DOHH2 (cell line): Measurements from ENCODE around the gene OR10V1.

Experiments used
- H3F3A ChIP-seq: fragments of 200-600 bp; sonication (generic), shearing (Covaris generic); 2 replicates; pipeline ENCODE4 v1.6.0; 2016; ENCODE audit warnings: antibody characterized with exemption, mild to moderate bottlenecking; ENCODE audit not compliant: control insufficient read depth, insufficient read depth
- H3K27ac ChIP-seq: fragments of 200-600 bp; sonication (generic); 2 replicates; pipeline ENCODE4 v1.5.1; 2014; ENCODE audit warnings: low read depth, mild to moderate bottlenecking, low read length, moderate library complexity
- H3K27me3 ChIP-seq: fragments of 200-600 bp; sonication (generic); 2 replicates; pipeline ENCODE4 v1.6.1; 2014; ENCODE audit warnings: mild to moderate bottlenecking, low read length, mixed read lengths; ENCODE audit not compliant: control insufficient read depth
- H3K36me3 ChIP-seq: fragments of 200-600 bp; sonication (generic); 2 replicates; pipeline ENCODE4 v1.6.1; 2014; ENCODE audit warnings: mild to moderate bottlenecking, low read length, moderate library complexity, mixed read lengths; ENCODE audit not compliant: control insufficient read depth
- H3K4me1 ChIP-seq: fragments of 200-600 bp; sonication (generic); 2 replicates; pipeline ENCODE4 v1.6.1; 2014; ENCODE audit warnings: mild to moderate bottlenecking, low read length, mixed read lengths; ENCODE audit not compliant: control insufficient read depth
- H3K4me2 ChIP-seq: fragments of 200-600 bp; sonication (generic); 2 replicates; pipeline ENCODE4 v1.6.0; 2014; ENCODE audit warnings: mild to moderate bottlenecking, low read length, moderate library complexity
- H3K4me3 ChIP-seq: fragments of 200-600 bp; sonication (generic); 2 replicates; pipeline ENCODE4 v1.5.1; 2014; ENCODE audit warnings: mild to moderate bottlenecking, low read length, mixed read lengths
- H3K79me2 ChIP-seq: fragments of 200-600 bp; sonication (generic); 2 replicates; pipeline ENCODE4 v1.6.1; 2014; ENCODE audit warnings: mild to moderate bottlenecking, low read length, mixed read lengths; ENCODE audit not compliant: control insufficient read depth
- H3K9me2 ChIP-seq: fragments of 200-600 bp; sonication (generic); replicated peaks from 2 replicates; pipeline ENCODE4 v1.6.1; 2014; ENCODE audit warnings: mild to moderate bottlenecking, low read length, mixed read lengths; ENCODE audit not compliant: control insufficient read depth
- H3K9me3 ChIP-seq: fragments of 200-600 bp; sonication (generic); 2 replicates; pipeline ENCODE4 v1.6.1; 2014; ENCODE audit warnings: antibody characterized with exemption, low read length, mixed read lengths; ENCODE audit not compliant: control insufficient read depth, insufficient read depth
- H4K20me1 ChIP-seq: fragments of 200-600 bp; sonication (generic); 2 replicates; pipeline ENCODE4 v1.6.0; 2014; ENCODE audit warnings: low read depth, mild to moderate bottlenecking, antibody characterized with exemption, low read length, moderate library complexity; ENCODE audit not compliant: control insufficient read depth, insufficient read depth
- EZH2phosphoT487 ChIP-seq: fragments of 200-600 bp; sonication (generic); IDR thresholded peaks from 2 replicates; pipeline ENCODE4 v1.6.1; 2017; ENCODE audit warnings: borderline replicate concordance, mild to moderate bottlenecking, antibody characterized with exemption, low read length, moderate library complexity, mixed read lengths
- TF ChIP-seq, protein P1 (sequence below): fragments of 200-600 bp; sonication (generic); IDR thresholded peaks from one replicate; pipeline ENCODE4 v1.5.1; 2014; ENCODE audit warnings: antibody characterized with exemption, mild to moderate bottlenecking, low read depth, low read length; ENCODE audit not compliant: poor library complexity, severe bottlenecking

The OR10V1 gene

DNA sequence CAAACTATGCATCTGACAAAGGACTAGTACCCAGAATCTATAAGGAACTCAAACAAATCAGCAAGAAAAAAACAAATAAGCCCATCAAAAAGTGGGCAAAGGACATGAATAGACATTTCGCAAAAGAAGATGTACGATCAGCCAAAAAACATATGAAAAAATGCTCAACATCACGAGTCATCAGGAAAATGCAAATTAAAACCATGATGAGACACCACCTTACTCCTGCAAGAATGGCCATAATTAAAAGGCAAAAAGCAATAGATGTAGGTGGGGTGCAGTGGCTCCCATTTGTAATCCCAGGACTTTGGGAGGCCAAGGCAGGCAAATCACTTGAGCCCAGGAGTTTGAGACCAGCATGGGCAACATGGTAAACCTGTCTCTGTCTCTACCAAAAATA is 10.4 kb upstream of the OR10V1 start:
- Histone ChIP-seq H3K9me3 (no peaks in the 10 kb centered on the region), H3K79me2 (no peaks in the 10 kb centered on the region), H3K4me3 (no peak overlapping the region), H3K4me2 (no peak overlapping the region), H4K20me1 (no peaks in the 10 kb centered on the region), H3K4me1 (no peaks in the 10 kb centered on the region), H3K9me2 (no peaks in the 10 kb centered on the region), H3K36me3 (no peaks in the 10 kb centered on the region), H3F3A (no peaks in the 10 kb centered on the region), H3K27ac (no peak overlapping the region), H3K27me3 (peaks cover 3% of the 10 kb centered on the region; the same call in 1 of the 2 replicates)
- TF ChIP-seq, protein P1, sequence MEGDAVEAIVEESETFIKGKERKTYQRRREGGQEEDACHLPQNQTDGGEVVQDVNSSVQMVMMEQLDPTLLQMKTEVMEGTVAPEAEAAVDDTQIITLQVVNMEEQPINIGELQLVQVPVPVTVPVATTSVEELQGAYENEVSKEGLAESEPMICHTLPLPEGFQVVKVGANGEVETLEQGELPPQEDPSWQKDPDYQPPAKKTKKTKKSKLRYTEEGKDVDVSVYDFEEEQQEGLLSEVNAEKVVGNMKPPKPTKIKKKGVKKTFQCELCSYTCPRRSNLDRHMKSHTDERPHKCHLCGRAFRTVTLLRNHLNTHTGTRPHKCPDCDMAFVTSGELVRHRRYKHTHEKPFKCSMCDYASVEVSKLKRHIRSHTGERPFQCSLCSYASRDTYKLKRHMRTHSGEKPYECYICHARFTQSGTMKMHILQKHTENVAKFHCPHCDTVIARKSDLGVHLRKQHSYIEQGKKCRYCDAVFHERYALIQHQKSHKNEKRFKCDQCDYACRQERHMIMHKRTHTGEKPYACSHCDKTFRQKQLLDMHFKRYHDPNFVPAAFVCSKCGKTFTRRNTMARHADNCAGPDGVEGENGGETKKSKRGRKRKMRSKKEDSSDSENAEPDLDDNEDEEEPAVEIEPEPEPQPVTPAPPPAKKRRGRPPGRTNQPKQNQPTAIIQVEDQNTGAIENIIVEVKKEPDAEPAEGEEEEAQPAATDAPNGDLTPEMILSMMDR: no peak
- TF ChIP-seq EZH2phosphoT487: no peak

DNA sequence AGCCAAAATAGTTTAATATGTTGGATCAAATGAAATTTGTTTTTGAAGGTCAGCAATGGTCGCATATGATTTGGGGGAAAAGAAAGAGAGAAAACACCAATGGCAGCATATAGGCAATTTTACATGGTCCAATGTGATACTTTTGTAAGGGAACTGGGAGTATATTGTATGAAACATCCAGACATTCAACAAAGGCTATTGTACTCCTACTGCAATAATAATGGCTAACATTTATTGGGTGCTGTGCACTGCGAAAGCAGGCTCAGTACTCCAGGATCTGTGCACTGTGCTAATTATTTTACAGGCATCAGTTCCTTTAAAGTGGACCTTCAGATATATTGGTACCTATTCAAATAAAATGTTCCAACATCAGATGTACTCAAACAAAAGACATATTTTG is 5.9 kb upstream of the OR10V1 start:
- Histone ChIP-seq H3K79me2 (no peaks in the 10 kb centered on the region), H3F3A (no peaks in the 10 kb centered on the region), H3K27ac (no peak overlapping the region), H3K4me2 (no peak overlapping the region), H3K4me1 (no peaks in the 10 kb centered on the region), H3K9me3 (no peaks in the 10 kb centered on the region), H4K20me1 (no peaks in the 10 kb centered on the region), H3K27me3 (peaks cover 15% of the 10 kb centered on the region; the same call in 1 of the 2 replicates), H3K36me3 (no peaks in the 10 kb centered on the region), H3K9me2 (no peaks in the 10 kb centered on the region), H3K4me3 (no peak overlapping the region)
- TF ChIP-seq, protein P1: no peak
- TF ChIP-seq EZH2phosphoT487: no peak

DNA sequence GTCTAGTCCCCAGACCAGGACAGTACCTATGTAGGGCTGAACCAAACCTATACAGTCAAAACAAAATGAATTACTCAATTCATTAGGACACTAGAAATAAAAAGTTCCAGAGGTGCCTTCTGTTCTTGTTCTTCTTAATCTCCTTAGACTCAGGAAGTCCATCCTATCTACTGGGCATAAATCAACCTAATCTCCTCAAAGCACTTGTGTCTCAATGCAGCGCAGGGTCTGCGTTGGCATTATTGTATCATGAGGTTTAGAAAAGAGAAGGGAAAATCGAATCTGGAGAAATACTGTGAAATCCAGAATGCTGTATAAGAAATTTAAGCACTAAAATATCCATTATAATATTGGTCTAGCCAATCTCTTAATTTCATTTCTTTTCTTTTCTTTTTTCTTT is 2.4 kb upstream of the OR10V1 start:
- no peaks in the 10 kb centered on the region for H3F3A ChIP-seq
- no peak overlapping the region for H3K27ac ChIP-seq
- no peaks in the 10 kb centered on the region for H3K9me3 ChIP-seq
- H3K36me3 ChIP-seq: no peaks in the 10 kb centered on the region
- H3K4me1 ChIP-seq: no peaks in the 10 kb centered on the region
- H3K4me3 ChIP-seq: no peak overlapping the region
- no peaks in the 10 kb centered on the region for H3K9me2 ChIP-seq
- TF ChIP-seq, protein P1: no peak
- no peak for TF ChIP-seq EZH2phosphoT487
- H3K4me2 ChIP-seq: no peak overlapping the region
- H3K79me2 ChIP-seq: no peaks in the 10 kb centered on the region
- peaks cover 15% of the 10 kb centered on the region; the same call in 1 of the 2 replicates for H3K27me3 ChIP-seq
- H4K20me1 ChIP-seq: no peaks in the 10 kb centered on the region
